HCT116 (cell line): ENCODE results near the gene OPCML. TPM values are rescaled to one million over a fixed set of nuclear protein-coding genes. Genes with fewer than 3 reads are reported as not detected.

ENCODE experiments used
- ATAC-seq: fragments of 200-7000 bp; cut with Tn5 transposase; 2 replicates; pipeline ENCODE4 v1.9.1; 2020; ENCODE audit warnings: mild to moderate bottlenecking, moderate library complexity
- BruUV-seq: library from RNA; stranded (reverse); fragments of 400-500 nt; replicated peaks from 2 replicates; lab custom pipeline; 2021; lab: Mats Ljungman, UMichigan
- CTCF ChIA-PET: fragments of 300-600 bp; sonication (Branson Sonifier 250); formaldehyde crosslinking; loops from one replicate; lab custom pipeline; 2021; ENCODE audit warnings: antibody characterized with exemption; lab: Charles Lee
- POLR2A ChIA-PET: fragments of 300-600, 350-600 bp; sonication (Branson Sonifier 250); formaldehyde crosslinking; loops from one replicate; lab custom pipeline; 2021; ENCODE audit warnings: antibody characterized with exemption; lab: Charles Lee
- RAD21 ChIA-PET, 2 experiments: fragments of 300-600 bp; sonication (Branson Sonifier 250); formaldehyde crosslinking; loops; one replicate each; lab custom pipeline; 2023; ENCODE audit warnings: low total read pairs in 2 of 2; ENCODE audit not compliant: uncharacterized antibody in 2 of 2, unreplicated experiment in 2 of 2, low non-redundant PET in 1 of 2; lab: Charles Lee
- DNase-seq: peaks from one replicate; pipeline ENCODE4 v3.0.0-alpha.2; 2010; ENCODE audit warnings: low read depth, low spot score
- H2AFZ ChIP-seq: fragments of 200-600 bp; shearing (Covaris generic), sonication (generic); 2 replicates; pipeline ENCODE4 v1.6.1; 2017; ENCODE audit warnings: low read depth, mixed run types, mixed read lengths, antibody characterized with exemption, low read length; ENCODE audit not compliant: poor library complexity, severe bottlenecking
- H3K27ac ChIP-seq: 2 replicates; pipeline ENCODE4 v1.5.1; 2012; ENCODE audit warnings: low read depth, low read length
- H3K27me3 ChIP-seq: fragments of 200-600 bp; sonication (generic); 2 replicates; pipeline ENCODE4 v1.6.1; 2016; ENCODE audit warnings: mixed run types, low read length, mixed read lengths; ENCODE audit not compliant: insufficient read depth
- H3K36me3 ChIP-seq, 2 experiments: fragments of 200-500 bp in 1 of 2; fragments of 200-600 bp in 1 of 2; sonication (Bioruptor generic) in 1 of 2; sonication (generic) in 1 of 2; 2 replicates each; pipeline versions ENCODE4 v1.5.1 to v1.6.1; 2014 to 2016; ENCODE audit warnings: low read length in 2 of 2, inconsistent platforms in 1 of 2, mixed read lengths in 1 of 2, mixed run types in 1 of 2; ENCODE audit not compliant: insufficient read depth in 2 of 2, control insufficient read depth in 1 of 2
- H3K4me1 ChIP-seq, 2 experiments: fragments of 200-600 bp in 1 of 2; sonication (generic) in 1 of 2; 2 replicates each; pipeline versions ENCODE4 v1.5.1 to v1.6.1; 2012 to 2017; ENCODE audit warnings: low read length in 2 of 2, inconsistent platforms in 1 of 2, mild to moderate bottlenecking in 1 of 2, mixed read lengths in 1 of 2, mixed run types in 1 of 2, moderate library complexity in 1 of 2; ENCODE audit not compliant: insufficient read depth in 2 of 2, control insufficient read depth in 1 of 2
- H3K4me2 ChIP-seq: fragments of 200-600 bp; sonication (generic); 2 replicates; pipeline ENCODE4 v1.6.1; 2017; ENCODE audit warnings: mixed run types, low read length, mixed read lengths
- H3K4me3 ChIP-seq, 2 experiments: fragments of 200-600 bp in 1 of 2; sonication (generic) in 1 of 2; replicated peaks in 1 of 2; 2 replicates each; pipeline ENCODE4 v1.5.1; 2011 to 2016; ENCODE audit warnings: low read length in 2 of 2, control low read depth in 1 of 2, low read depth in 1 of 2, mild to moderate bottlenecking in 1 of 2, mixed read lengths in 1 of 2, mixed run types in 1 of 2
- H3K79me2 ChIP-seq: fragments of 200-600 bp; sonication (generic); 2 replicates; pipeline ENCODE4 v1.6.1; 2017; ENCODE audit warnings: mild to moderate bottlenecking, mixed run types, low read length, moderate library complexity, mixed read lengths; ENCODE audit not compliant: insufficient read depth
- H3K9ac ChIP-seq: fragments of 200-600 bp; sonication (generic); 2 replicates; pipeline ENCODE4 v1.6.1; 2016; ENCODE audit warnings: low read length, mixed read lengths
- H3K9me2 ChIP-seq: fragments of 200-600 bp; sonication (generic), shearing (Covaris generic); 2 replicates; pipeline ENCODE4 v1.6.1; 2017; ENCODE audit warnings: mixed run types, mild to moderate bottlenecking, moderate library complexity; ENCODE audit not compliant: insufficient read depth
- H3K9me3 ChIP-seq, 2 experiments: fragments of 200-500 bp in 1 of 2; fragments of 200-600 bp in 1 of 2; sonication (Bioruptor generic) in 1 of 2; sonication (generic) in 1 of 2; 2 replicates each; pipeline ENCODE4 v1.6.1; 2014 to 2017; ENCODE audit warnings: low read length in 2 of 2, mixed read lengths in 2 of 2, inconsistent platforms in 1 of 2, low read depth in 1 of 2, mild to moderate bottlenecking in 1 of 2, mixed run types in 1 of 2, moderate library complexity in 1 of 2; ENCODE audit not compliant: control insufficient read depth in 1 of 2, insufficient read depth in 1 of 2
- H4K20me1 ChIP-seq: fragments of 200-600 bp; sonication (generic), shearing (Covaris generic); 2 replicates; pipeline ENCODE4 v1.6.1; 2017; ENCODE audit warnings: mixed run types, mild to moderate bottlenecking, moderate library complexity; ENCODE audit not compliant: insufficient read depth
- CEBPB ChIP-seq: IDR thresholded peaks from 2 replicates; pipeline ENCODE4 v1.6.1; 2012; ENCODE audit warnings: low read depth
- CTCF ChIP-seq, 3 experiments: fragments of 200-600 bp in 1 of 3; sonication (generic) in 1 of 3; IDR thresholded peaks in 2 of 3; conservative IDR thresholded peaks in 1 of 3; 2 replicates each; pipeline ENCODE4 v1.5.1; 2012 to 2017; ENCODE audit warnings: low read depth in 2 of 3, low read length in 2 of 3, antibody characterized with exemption in 1 of 3, borderline replicate concordance in 1 of 3, control low read depth in 1 of 3, mild to moderate bottlenecking in 1 of 3, mixed read lengths in 1 of 3, mixed run types in 1 of 3, moderate library complexity in 1 of 3; ENCODE audit not compliant: insufficient read depth in 1 of 3
- EGR1 ChIP-seq: IDR thresholded peaks from 2 replicates; pipeline ENCODE4 v1.6.1; 2012; ENCODE audit warnings: low read depth
- ELF1 ChIP-seq: IDR thresholded peaks from 2 replicates; pipeline ENCODE4 v1.6.1; 2012; ENCODE audit warnings: low read depth, borderline replicate concordance
- EZH2 ChIP-seq: fragments of 200-600 bp; sonication (generic); IDR thresholded peaks from 2 replicates; pipeline ENCODE4 v1.6.1; 2017; ENCODE audit warnings: antibody characterized with exemption, mixed run types
- EZH2phosphoT487 ChIP-seq: fragments of 200-600 bp; IDR thresholded peaks from 2 replicates; pipeline ENCODE4 v1.6.1; 2018; ENCODE audit warnings: antibody characterized with exemption, borderline replicate concordance
- JUND ChIP-seq: IDR thresholded peaks from 2 replicates; pipeline ENCODE4 v1.6.1; 2012
- MAX ChIP-seq: IDR thresholded peaks from 2 replicates; pipeline ENCODE4 v1.6.1; 2012
- POLR2AphosphoS5 ChIP-seq: IDR thresholded peaks from 2 replicates; pipeline ENCODE4 v1.6.1; 2011; ENCODE audit warnings: mild to moderate bottlenecking, low read depth, low read length, moderate library complexity
- RAD21 ChIP-seq: IDR thresholded peaks from 2 replicates; pipeline ENCODE4 v1.6.1; 2012; ENCODE audit warnings: low read depth, mild to moderate bottlenecking
- SP1 ChIP-seq: IDR thresholded peaks from 2 replicates; pipeline ENCODE4 v1.6.1; 2012; ENCODE audit warnings: low read depth
- SRF ChIP-seq: IDR thresholded peaks from 2 replicates; pipeline ENCODE4 v1.6.1; 2012; ENCODE audit warnings: low read depth
- TCF7L2 ChIP-seq: IDR thresholded peaks from 2 replicates; pipeline ENCODE4 v1.7.0; 2011; ENCODE audit warnings: borderline replicate concordance, inconsistent platforms; ENCODE audit not compliant: insufficient read depth, insufficient read length; ENCODE audit errors: extremely low read depth
- ZNF274 ChIP-seq: fragments of 200-500 bp; sonication (Bioruptor generic); IDR thresholded peaks from 2 replicates; pipeline ENCODE4 v1.6.1; 2014; ENCODE audit warnings: mild to moderate bottlenecking, low read depth, low read length, inconsistent platforms
- intact Hi-C: fragments of 100-400 bp; cut with micrococcal nuclease; formaldehyde crosslinking; loops from 2 replicates; pipeline ENCODE4 v1.10.0; 2022
- total RNA-seq: library from RNA; stranded (reverse); gene quantifications from one replicate; pipeline ENCODE4 v1.2.1, GENCODE V29; 2021; ENCODE audit not compliant: unreplicated experiment
- TF ChIP-seq, protein P1 (sequence below): IDR thresholded peaks from 2 replicates; pipeline ENCODE4 v1.6.1; 2012; ENCODE audit warnings: low read depth

OPCML gene
- total RNA-seq, 1 experiment from 2014 or later: not detected

- DNase-seq (no peak), ATAC-seq (no peak)
- POLR2A ChIA-PET: no interaction called here
- H3K9me3 ChIP-seq: peaks cover 5 to 28% of the 10 kb centered on the region in 2 experiments; a peak in 2 of 4 replicates
- TF ChIP-seq, protein P1, sequence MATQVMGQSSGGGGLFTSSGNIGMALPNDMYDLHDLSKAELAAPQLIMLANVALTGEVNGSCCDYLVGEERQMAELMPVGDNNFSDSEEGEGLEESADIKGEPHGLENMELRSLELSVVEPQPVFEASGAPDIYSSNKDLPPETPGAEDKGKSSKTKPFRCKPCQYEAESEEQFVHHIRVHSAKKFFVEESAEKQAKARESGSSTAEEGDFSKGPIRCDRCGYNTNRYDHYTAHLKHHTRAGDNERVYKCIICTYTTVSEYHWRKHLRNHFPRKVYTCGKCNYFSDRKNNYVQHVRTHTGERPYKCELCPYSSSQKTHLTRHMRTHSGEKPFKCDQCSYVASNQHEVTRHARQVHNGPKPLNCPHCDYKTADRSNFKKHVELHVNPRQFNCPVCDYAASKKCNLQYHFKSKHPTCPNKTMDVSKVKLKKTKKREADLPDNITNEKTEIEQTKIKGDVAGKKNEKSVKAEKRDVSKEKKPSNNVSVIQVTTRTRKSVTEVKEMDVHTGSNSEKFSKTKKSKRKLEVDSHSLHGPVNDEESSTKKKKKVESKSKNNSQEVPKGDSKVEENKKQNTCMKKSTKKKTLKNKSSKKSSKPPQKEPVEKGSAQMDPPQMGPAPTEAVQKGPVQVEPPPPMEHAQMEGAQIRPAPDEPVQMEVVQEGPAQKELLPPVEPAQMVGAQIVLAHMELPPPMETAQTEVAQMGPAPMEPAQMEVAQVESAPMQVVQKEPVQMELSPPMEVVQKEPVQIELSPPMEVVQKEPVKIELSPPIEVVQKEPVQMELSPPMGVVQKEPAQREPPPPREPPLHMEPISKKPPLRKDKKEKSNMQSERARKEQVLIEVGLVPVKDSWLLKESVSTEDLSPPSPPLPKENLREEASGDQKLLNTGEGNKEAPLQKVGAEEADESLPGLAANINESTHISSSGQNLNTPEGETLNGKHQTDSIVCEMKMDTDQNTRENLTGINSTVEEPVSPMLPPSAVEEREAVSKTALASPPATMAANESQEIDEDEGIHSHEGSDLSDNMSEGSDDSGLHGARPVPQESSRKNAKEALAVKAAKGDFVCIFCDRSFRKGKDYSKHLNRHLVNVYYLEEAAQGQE: no peak
- no peak for TF ChIP-seq MAX
- TF ChIP-seq EZH2: no peak
- TF ChIP-seq ZNF274: no peak
- TF ChIP-seq CTCF (IDR thresholded peaks at IDR 0.05 in 2 of 3, conservative IDR thresholded peaks at IDR 0.05 in 1 of 3; ENCODE audit: borderline replicate concordance in 1 of 3, insufficient read depth in 1 of 3, low read depth in 2 of 3, low read length in 2 of 3): no peak
- no peak for TF ChIP-seq RAD21
- no peak for TF ChIP-seq ELF1
- TF ChIP-seq EZH2phosphoT487: no peak
- TF ChIP-seq CEBPB: no peak
- no peak for TF ChIP-seq SRF
- TF ChIP-seq JUND: no peak
- no peak for TF ChIP-seq POLR2AphosphoS5
- TF ChIP-seq SP1: no peak
- TF ChIP-seq EGR1: no peak
- TF ChIP-seq TCF7L2: no peak
- no peak overlapping the region for H3K9ac ChIP-seq
- intact Hi-C loops: no loop called here
- no peaks in the 10 kb centered on the region for H3K4me1 ChIP-seq
- H3K27me3 ChIP-seq: no peaks in the 10 kb centered on the region
- no peaks in the 10 kb centered on the region for H3K79me2 ChIP-seq
- H3K4me3 ChIP-seq: no peak overlapping the region
- H4K20me1 ChIP-seq: no peaks in the 10 kb centered on the region
- no peak overlapping the region for H3K27ac ChIP-seq
- H2AFZ ChIP-seq: no peak overlapping the region
- RAD21 ChIA-PET: no interaction called here
- H3K9me2 ChIP-seq: no peaks in the 10 kb centered on the region
- CTCF ChIA-PET: no interaction called here
- no TSS peak for BruUV-seq
- H3K4me2 ChIP-seq: no peak overlapping the region
- H3K36me3 ChIP-seq: no peaks in the 10 kb centered on the region
These were observed 186.2 kb downstream of the OPCML start for GRCh38 chr11:133346137-133346536.
